AG20443 (cell line): ENCODE measurements around the gene RGL1.

Experiments
- DNase-seq: peaks from one replicate; pipeline ENCODE4 v3.0.0; 2012; ENCODE audit warnings: low spot score, mixed read lengths

RGL1 gene

DNA sequence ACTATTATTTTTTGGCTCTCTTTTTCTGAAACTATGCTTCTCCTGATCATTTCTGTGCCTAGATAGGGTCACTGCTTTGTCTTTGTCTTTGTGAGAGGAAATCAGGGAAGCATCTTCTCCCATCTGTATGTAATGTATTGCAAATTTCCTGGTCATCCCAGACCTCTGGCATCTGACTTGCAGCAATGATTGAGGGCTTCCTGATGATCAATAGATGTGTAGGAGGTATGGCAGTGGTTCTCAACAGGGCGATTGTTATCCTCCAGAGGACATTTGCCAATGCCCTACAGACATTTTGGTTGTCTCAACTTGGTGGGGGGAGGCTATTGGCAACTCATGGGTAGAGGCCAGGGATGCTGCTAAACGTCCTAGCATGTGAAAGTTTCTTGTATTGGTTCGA lies 64.7 kb downstream of the RGL1 start:
- DNase-seq: no peak

DNA sequence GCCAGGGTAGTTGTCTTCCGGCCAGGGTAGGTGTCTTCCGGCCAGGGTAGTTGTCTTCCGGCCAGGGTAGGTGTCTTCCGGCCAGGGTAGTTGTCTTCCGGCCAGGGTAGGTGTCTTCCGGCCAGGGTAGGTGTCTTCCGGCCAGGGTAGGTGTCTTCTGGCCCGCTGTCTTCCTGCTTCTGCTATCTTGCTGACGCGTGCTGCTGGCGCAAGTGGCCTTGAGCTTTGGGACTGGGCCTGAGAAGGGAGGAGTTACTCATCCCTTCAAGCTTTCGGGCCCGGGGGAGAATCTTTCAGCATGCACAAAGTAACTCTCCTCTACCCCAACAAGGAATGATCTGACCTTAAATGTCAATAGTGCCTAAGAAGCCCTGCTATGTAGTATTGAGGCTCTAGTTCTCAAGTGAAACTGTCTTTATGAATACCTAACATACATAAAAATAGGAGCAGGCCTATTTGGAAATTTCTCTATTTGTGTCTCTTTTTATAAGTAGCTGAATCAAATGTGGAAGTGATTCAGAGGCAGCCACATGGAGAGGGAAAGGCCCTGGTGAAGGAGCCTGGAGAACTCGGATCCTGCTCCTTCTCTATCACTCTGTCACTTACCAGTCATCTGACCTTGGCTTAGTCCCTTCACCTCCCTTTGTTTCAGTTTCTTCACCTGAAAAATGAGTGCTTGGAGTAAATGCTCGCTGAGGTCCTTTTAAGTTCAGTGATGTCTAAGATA lies 65.6 kb downstream of the RGL1 start:
- peak; percentile 58 for DNase-seq

DNA sequence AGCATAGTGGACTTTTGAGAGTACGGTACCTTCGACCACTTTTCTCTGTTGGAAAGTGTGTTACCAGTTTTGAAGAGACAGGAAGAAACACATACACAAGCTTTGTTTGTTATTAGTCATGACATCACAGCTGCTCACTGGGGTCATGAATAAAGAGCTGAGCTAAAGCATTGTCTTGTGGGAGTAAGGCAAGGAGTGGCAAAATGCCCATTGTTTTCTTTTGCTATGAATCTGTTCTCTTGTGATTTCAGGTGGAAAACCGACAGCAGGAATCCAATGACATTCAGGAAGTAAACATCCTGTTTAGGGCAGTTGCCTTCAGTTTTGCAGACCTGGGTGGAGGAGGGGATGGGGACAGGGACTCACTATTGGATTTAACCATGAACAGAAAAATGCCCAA lies 66.2 kb downstream of the RGL1 start:
- peak; percentile 22 for DNase-seq

DNA sequence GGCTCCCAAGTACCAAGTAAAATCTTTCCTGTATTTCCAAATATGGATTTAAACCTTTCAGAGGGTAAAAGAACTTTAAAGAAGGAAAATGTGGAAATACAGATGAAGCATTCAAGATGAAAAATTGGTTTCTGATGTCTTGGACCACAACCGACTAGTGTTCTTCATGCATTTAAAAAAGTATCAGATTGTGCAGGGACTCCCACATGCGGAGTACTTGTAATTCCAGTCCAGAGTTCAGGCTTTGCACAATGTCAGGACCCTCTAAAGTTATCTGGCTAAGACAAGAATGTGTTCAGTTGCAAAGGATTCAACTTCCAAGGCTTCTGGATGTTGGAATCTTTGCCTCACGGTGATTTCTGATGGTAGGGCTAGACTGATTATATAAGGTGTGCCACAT lies 66.7 kb downstream of the RGL1 start:
- DNase-seq: no peak

DNA sequence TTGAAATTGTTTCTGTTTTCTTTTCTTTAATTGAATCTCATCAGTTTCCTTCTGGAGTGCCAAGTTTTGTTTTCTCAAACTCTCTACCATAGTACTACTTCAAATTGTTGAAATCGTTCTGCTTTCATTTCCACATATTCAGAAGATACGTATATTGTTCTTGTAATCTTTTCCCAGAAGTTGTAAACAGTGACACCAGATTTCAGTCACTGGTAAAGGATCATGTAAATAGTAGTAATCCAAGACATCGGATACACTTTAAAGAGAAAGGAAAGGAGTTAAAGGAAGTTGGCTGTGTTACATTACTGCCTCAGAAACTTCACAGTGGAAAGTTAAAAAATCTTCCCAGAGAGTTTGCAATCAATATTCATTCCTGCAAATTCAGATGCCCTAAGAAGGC lies 67.5 kb downstream of the RGL1 start:
- DNase-seq: no peak

DNA sequence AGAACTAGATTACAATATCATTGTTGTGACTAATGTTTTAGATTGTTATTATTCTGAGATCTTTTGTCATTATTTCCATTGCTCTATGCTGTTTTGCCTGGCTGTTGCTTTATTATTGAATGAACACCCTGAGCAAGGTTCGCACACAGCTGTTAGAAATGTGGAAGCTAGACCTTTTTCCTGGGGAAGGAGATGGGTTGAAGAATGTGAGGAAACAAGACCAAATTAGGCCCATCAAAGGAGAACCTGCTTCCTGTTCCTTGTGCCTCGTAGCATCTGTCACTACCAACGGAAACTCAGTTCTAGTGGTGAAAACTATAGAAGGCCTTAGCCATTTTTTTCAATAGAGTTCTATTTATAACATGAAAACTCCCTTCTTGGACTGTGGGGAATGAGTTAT lies 68.7 kb downstream of the RGL1 start:
- no peak for DNase-seq

DNA sequence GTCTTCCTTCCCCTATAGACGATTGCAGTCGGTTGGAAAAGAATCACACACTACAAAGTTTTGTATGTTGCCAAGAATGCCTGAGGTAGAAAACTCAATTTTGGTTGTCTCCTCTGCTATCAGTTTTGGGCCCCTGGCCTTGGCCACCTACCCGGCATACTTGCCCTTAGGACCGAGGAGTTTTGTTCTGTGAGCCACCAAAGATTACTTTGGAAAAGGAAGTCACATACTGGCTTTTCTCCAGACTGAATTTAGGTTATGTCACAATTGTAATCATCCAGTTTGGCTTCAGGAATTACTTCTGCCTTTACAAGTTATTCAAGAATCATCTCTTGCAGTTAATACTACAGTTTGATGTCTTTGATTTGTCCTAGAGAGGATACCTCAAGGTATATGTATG lies 71.4 kb downstream of the RGL1 start:
- DNase-seq: no peak

DNA sequence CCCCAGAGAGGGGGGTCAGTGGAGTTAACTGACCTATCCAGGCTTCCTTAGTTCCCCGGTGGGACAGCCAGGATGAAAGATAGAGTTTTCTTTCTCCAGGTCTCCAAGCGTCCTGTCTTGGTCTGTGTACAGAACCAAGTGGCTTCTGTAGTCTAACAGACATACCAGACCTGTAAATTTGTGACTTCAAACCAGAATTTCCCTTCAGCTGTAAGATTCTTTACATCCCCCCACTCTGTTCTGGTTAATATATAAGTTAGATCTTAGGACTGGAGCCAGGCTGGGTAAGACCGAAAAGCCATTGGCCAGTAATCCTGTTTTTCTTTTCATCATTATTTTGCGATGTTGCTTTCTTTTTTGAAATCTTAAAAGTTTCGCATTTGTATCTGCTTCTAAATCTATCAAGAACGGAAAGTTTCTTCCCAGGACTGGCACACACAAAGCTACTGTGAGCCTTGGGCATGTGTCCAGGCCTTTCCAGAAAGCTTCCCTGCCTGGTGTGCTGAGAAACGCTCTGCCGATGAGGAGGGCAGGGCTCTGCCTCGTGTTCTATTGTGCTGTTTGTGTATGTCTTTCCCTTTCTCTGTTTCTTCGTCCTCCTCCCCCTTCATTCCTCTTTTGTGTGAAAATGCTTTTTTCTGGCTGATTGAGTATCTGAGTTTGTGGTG lies 72.3 kb downstream of the RGL1 start:
- peak; percentile 76 for DNase-seq

DNA sequence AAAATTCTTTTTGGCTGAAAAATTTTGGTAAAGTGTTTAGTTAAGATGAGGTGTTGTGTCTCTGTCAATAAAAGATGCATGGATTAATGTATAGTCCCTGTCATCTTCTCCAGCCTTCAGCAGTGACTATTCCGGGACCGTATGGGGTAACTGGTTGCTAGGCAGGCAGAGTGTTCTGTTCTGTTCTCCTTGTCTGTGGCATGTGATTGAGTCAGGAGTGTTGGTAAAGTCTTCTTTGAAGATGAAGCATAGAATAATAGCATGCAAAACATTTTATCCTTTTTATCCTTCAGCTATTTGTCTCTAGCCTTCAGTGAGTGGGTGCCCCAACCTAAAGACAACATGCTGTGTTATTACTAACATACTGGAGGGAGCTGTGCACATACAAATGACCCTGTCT lies 74.6 kb downstream of the RGL1 start:
- no peak for DNase-seq

DNA sequence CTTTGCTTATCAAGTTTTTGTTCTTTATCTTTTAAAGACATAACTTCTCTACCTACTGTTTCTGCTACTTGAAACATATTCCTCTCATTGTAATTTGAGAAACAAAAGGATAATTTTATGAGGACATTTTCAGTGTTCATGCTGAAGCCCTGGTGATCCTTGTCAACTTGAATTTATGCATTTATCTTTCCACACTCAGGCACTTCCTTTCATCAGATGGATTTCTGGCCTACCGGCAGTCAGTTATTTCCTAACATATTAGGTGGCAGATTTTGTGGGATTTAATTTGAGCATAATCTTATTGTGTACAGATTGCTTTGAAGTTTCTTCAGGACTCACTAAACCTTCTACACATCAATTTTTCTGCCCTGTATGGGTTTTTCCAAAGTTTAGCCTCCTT lies 75.0 kb downstream of the RGL1 start:
- no peak for DNase-seq

DNA sequence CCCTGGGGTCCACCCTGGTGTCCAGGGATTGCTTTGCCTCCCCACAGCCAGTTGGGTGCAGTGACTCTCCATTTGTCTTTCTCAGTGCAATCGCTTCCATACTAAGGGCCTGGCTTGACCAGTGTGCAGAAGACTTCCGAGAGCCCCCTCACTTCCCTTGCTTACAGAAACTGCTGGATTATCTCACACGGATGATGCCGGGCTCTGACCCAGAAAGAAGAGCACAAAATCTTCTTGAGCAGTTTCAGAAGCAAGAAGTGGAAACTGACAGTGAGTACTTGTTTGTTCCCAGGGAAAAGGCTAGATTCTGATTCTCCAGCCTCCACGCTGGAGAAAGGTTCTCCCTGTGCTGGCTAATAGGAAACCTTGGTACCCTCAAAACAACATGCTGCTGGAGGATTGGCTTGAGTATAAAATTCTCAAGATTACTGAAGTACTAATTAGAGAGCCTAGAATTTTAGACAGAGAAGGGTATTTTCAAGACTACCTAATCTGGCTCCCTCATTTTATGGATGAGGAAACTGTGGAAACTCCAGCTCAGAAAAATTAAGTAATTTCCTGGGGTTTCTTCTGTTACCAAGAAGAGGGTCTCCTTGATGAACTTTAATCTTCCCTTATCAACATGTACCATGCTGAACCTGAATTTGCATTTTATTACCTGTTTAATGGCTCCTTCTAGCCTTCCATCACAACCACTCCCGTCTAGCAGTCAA lies 75.8 kb downstream of the RGL1 start:
- no peak for DNase-seq

DNA sequence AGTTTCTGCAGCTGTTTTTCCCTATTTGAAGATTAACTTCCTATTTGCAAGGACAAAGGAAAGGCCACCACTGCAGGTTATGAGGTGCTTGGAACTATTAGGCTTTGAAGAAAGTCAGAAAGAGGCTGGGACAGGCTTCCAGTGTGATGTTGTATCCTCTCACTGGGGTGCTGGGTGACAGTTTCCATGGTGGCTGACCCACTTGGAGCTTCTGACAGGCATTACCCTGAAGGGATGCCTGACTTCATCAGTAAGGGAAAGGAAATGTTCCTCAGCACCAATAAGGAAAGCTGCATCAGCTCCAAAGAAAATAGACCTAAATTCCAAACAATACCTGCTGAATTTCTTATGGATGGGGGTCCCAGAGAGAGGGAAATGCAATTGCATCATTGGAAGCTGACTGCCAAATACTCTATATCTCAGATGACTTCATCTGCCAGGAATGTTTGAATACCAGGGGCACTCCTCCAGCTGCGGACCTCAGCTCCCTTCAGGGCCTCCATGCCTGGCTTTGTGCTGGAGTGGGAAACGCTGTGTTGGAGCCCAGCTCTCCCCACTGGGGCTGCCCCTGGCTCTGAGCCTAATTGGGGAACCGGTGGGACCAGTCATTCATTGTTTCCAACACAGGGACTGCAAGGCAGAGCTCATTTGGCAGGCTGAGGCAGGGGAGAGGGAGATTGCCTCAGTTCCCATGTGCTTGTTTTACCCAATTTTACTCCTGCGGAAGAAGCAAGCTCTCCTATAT lies 76.6 kb downstream of the RGL1 start:
- DNase-seq: peak; percentile 53

DNA sequence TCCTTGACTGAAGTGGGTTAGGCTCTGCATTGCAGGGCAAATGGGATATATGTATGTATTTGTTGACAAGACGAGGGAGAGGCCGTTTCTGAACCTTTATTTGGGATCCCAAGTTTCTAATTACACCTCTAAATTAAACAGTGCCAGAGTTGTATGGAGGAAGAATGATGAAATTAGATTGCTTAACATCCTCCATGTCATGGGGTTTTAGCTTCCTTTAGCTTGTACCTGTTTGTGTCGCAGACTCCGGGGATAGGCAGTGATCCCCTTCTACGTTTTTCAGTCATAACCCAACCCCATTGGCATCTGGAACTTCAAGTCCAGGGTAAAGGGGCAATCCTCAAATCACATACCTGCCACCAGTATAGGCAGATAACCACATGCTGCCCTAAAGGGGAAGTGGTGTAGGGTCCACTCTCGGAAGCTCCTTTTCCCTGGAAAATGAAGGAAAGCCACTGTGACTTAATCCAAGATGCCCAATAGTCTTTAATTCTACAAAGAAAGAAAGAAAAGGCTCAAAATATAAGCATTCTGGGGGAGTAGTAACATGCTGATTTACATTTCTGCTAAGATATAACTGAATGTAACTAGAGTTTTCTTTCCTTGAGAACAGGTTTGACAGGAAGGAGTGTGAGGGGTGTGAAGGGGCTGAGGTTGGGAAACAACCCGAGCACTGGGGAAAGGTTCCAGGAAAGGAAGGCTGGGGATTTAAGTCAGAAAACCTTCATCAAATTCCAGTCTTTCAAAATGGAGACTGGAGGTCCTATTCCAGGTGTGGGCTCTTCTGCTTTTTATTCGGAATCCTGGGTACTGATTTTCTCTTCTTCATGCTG lies 77.6 kb downstream of the RGL1 start:
- DNase-seq: no peak

DNA sequence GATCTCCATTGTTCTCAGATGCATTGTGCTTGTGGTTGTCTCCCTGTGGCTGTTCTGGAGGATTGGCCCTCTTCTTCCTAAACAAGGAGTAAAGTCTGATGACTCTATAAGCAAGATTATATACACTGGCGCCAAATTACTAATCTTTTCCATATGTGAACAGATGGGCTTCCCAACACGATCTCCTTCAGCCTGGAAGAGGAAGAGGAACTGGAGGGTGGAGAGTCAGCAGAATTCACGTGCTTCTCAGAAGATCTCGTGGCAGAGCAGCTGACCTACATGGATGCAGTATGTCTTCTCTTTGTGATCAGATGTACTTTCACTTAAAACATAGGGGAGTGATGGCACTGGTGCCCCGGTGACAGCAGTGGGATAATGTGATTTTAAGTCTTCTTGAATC lies 78.7 kb downstream of the RGL1 start:
- no peak for DNase-seq

DNA sequence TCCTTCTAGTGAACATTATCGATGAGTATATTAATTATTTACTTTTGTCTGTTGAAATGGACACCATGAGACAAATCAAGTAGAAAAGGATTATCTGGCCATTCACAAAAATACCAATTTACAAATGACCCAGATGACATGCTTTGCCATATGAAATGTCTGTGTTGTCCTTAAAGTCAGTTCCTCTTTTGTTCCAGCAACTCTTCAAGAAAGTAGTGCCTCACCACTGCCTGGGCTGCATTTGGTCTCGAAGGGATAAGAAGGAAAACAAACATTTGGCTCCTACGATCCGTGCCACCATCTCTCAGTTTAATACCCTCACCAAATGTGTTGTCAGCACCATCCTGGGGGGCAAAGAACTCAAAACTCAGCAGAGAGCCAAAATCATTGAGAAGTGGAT lies 79.6 kb downstream of the RGL1 start:
- DNase-seq: no peak

DNA sequence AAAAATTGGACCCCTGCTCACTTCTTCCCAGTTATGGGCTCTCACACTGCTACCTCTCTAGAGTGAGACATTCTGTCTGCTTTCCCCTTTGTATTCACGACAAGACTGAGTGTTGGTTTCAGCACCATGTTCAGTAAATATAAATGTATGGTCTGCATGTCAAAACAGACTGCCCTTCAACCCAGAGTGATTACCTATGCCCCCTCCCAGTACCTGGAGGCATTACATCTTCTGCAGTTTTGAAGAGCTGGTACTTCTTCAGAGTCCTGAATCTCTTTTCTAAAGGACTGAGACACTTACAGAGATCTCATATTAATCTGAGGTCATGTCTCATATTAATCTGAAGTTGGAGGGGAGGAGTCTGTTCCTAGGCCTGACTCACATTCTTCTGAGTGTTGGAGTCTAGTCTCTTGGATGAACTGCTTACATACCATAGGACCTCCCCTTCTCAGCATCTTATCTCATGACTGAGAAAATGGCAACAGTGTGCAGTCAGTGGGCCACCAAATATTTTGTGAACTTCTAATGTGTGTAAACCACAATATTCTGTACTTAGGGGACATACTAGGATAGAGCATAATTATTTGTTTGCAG lies 80.3 kb downstream of the RGL1 start:
- DNase-seq: no peak

DNA sequence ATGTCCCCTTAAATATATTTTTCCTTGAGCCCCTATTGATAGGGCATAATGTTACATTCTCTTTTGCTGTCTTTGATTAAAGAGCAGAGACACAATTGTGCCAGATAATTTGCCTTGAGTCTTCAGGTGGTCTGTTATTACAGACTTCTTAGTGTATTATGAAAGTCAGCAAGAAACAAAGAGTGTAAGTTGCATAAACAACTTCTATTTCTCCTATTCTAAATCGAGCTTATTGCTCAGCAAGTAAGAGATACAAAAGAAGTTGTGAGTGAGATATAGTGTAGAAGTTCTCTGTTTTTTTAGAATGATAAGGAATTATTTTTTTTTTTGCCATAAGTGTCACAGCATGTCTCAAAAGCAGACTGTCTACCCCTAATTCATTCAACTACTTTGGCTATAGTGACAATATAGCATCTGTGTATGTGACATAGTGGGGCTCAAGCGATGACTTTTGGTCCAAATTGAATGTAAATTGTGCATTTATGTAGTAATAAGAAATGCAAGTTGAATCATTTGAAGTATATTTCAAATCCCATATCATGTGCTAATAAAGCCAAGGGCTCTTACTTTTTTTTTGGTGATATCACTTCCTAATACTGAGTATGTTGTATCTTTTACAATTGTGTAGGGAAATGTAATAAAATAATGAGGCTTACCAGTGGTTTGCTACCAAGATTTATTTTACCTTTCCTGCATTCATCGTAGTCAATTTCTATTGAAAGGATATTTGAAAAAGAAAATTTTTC lies 81.3 kb downstream of the RGL1 start:
- no peak for DNase-seq

DNA sequence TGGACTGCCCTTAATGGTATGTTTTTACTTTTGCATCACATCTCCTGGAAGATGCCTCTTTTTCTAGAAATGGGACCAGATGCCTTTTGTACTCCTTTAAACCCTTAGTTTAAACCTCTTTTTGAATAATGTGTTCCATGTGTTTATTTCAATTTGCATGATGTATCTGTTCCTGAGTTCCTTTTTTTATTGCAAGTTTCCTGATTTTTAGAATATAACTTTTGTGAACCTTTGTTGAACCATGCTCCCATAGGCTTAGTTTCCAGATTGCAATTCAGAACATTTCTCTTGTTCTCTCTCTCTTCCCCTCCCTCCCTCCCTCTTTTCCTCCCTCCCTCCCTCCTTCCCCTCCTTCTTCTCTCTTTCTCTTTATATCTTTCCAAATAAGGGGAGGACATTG lies 81.9 kb downstream of the RGL1 start:
- DNase-seq: no peak

DNA sequence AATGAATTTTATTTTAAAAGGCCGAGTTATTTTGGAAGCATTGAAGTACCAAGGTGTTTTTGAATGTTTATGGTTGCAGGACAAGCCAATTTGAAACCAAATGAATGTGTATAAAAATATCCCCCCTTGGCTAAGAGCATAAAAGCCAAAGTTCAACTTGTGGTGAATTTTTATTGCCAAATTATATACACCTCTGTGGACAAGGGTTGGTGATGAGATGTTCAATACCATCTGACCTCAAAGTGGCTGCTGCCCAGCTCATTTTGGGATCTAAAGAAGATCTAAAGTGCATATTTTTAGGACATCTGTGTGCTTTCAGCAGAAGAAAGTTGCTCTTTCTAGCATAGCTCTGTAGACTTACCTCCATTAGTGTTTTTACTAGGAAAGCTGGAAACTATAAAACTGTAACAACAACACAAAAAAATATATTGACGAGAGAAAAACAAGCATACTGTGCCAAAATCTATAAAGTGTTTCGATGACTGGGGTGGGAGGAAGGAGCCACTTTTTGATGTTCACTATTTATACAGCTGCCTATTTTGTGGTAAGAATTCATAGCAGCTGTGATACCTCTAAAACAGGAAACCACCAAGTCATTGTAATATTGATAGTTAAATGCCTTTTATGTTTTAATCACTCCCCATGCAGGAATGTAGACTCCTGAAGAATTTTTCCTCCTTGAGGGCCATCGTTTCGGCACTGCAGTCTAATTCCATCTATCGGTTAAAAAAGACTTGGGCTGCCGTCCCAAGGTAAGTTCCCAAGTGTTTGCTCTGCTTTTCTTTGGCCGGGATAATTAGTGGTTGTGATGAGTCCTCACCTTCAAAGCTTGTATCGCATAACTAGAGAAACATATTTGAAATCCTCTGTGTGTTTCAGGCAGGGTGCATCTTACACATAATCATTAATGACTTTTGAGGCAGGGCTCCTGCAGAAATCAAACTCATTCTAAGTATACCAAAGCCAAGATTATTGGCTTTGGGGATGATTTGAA lies 83.2 kb downstream of the RGL1 start:
- no peak for DNase-seq
